Mucosa of descending colon (tissue), 3 donors: ENCODE data around the gene RFPL1. TPM values are rescaled to one million over a fixed set of nuclear protein-coding genes. Genes with fewer than 3 reads are reported as not detected.
"Not testable (repeated sequence)": the region's sequence is repeated elsewhere in the genome, so short reads cannot be mapped to it uniquely, and the experiment has no call there.

Source experiments
- ATAC-seq: fragments of 200-7000 bp; cut with Tn5 transposase; one replicate; pipeline ENCODE4 v1.9.1; 2020; ENCODE audit warnings: mild to moderate bottlenecking, moderate library complexity
- DNase-seq, 3 donors: peaks; one replicate each; pipeline ENCODE4 v3.0.0-alpha.2; 2020
- H3K36me3 ChIP-seq: fragments of 200-600 bp; one replicate; pipeline ENCODE4 v1.8.0; 2021; ENCODE audit warnings: low read depth, mild to moderate bottlenecking
- H3K4me1 ChIP-seq: fragments of 200-600 bp; one replicate; pipeline ENCODE4 v1.8.0; 2021; ENCODE audit warnings: low read depth, mild to moderate bottlenecking
- H3K4me3 ChIP-seq: fragments of 200-600 bp; one replicate; pipeline ENCODE4 v1.8.0; 2021; ENCODE audit warnings: mild to moderate bottlenecking
- H3K9me3 ChIP-seq: fragments of 200-600 bp; one replicate; pipeline ENCODE4 v1.8.0; 2021; ENCODE audit warnings: mild to moderate bottlenecking
- intact Hi-C, 2 donors: fragments of 100-400 bp; cut with DNase I in 1 of 2; cut with micrococcal nuclease in 1 of 2; formaldehyde crosslinking; loops; one replicate each; pipeline versions ENCODE4 v1.11.0 to v1.11.1; 2022; cut with DNase I, micrococcal nuclease
- long read RNA-seq, 2 donors: library from polyadenylated mRNA; unstranded; transcript quantifications; one replicate each; pipeline ENCODE4 v2.0.0, GENCODE V29; 2019 to 2021
- total RNA-seq, 3 donors: library from RNA; stranded (reverse); fragmentation: NEBNext Ultra II Directional in 2 of 3; extraction: Animal tissue kit (Norgen Biotek cat#: 25700) in 2 of 3; gene quantifications; one replicate each; pipeline versions ENCODE4 v1.2.1 to v1.2.4, GENCODE V29; 2021 to 2023
- TF ChIP-seq, protein P1 (sequence below): fragments of 200-600 bp; IDR thresholded peaks from one replicate; pipeline ENCODE4 v1.8.0; 2022; ENCODE audit warnings: antibody characterized with exemption, mild to moderate bottlenecking
- donor health status: DM: no; HTN: no; CAD: no; lungs with moderate emphysema.
- donor health status: DM: no; HTN: no; CAD: no.
- donor health status: DM: no; HTN: yes; CAD: no.

Gene RFPL1
- total RNA-seq = not detected
- long read RNA-seq, donor 1 = 0 reads
- long read RNA-seq, donor 2 = 0 reads

DNA sequence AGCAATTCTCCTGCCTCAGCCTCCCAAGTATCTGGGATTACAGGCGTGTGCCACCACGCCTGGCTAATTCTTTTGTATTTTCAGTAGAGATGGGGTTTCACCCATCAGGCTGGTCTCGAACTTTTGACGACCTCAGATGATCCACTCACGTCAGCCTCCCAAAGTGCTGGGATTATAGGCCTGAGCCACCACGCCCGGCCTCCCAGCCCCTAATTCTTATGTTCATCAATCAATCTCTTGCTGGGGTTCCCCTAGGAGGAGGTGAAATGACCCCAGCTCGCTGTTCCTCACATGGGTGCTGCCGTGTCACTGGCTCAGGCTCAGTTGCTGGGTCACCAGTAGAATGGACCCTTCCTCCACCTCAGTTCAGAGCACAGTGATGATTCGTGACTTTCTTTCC is at the start of gene RFPL1:
TSS of gene RFPL1 (plus strand) at position 301 of the 400 bp plus-strand sequence.
- H3K4me3 ChIP-seq, H3K36me3 ChIP-seq, H3K9me3 ChIP-seq, DNase-seq, ATAC-seq, H3K4me1 ChIP-seq, intact Hi-C loops: not testable (repeated sequence)

DNA sequence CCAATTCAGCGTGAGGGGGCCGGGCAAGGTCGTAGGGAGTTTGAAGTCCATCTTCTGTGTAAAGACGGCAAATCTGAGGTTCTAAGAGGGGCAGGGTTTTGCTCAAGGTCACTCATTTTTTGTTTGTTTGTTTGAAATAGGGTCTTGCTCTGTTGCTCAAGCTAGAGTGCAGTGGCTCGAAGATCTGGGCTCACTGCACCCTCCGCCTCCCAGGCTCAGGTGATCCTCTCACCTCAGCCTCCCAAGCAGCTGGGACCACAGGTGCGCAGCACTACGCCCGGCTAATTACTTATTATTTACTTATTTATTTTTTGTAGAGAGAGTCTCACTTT is 49.7 kb upstream of the RFPL1 start:
- no peak for DNase-seq
- TF ChIP-seq, protein P1, sequence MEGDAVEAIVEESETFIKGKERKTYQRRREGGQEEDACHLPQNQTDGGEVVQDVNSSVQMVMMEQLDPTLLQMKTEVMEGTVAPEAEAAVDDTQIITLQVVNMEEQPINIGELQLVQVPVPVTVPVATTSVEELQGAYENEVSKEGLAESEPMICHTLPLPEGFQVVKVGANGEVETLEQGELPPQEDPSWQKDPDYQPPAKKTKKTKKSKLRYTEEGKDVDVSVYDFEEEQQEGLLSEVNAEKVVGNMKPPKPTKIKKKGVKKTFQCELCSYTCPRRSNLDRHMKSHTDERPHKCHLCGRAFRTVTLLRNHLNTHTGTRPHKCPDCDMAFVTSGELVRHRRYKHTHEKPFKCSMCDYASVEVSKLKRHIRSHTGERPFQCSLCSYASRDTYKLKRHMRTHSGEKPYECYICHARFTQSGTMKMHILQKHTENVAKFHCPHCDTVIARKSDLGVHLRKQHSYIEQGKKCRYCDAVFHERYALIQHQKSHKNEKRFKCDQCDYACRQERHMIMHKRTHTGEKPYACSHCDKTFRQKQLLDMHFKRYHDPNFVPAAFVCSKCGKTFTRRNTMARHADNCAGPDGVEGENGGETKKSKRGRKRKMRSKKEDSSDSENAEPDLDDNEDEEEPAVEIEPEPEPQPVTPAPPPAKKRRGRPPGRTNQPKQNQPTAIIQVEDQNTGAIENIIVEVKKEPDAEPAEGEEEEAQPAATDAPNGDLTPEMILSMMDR = no peak
- peak overlapping the region; percentile 60 for H3K4me3 ChIP-seq
- no peak for ATAC-seq
- intact Hi-C loops = no loop called here
- H3K4me1 ChIP-seq = peaks cover 31% of the 10 kb centered on the region
- no peaks in the 10 kb centered on the region for H3K36me3 ChIP-seq
- no peaks in the 10 kb centered on the region for H3K9me3 ChIP-seq

DNA sequence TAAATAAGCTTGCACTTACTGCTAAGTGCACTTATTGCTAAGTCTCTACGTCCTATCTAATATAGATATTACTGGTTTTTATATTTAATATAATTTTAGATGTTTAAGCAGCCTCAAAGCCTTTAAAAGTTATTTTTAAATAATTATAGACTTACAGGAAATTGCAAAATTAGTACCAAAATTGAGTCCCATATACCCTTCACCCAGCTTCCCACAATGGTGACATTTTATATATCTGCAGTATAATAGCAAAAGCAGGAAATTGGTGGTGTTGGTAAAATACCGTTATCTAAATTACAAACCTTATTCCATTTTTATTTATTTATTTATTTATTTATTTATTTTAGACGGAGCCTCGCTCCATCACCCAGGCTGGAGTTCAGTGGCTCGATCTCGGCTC is 48.1 kb upstream of the RFPL1 start:
- Histone ChIP-seq H3K4me1 (peaks cover 22% of the 10 kb centered on the region), H3K9me3 (no peaks in the 10 kb centered on the region), H3K4me3 (no peak overlapping the region), H3K36me3 (no peaks in the 10 kb centered on the region)
- TF ChIP-seq, protein P1 = no peak
- intact Hi-C loops = loop anchor here in 1 of 2 donors (10.0 kb wide), 1 partner anchor 135 kb away; no protein-coding TSS in a partner anchor
- ATAC-seq = no peak
- no peak for DNase-seq

DNA sequence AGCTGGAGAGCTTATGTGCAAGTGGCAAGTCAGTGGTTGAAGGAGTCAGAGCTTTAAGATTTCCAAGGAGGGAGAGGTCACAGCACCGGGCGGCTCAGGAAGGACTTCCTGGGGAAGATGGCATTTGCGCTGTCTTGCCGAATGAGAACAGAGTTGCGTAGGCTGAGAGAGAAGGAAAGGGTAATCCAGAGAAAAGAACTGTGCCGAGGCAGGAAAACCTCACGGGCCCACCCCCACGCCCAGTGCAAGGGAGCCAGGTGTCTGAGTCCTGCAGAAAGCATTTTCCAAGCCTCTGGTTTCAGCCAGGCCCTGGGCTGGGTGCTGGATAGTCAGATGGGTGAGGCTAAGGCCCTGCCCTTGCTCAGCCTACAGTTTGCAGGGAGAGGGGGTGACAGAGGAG is 46.8 kb upstream of the RFPL1 start:
- no peak for ATAC-seq
- DNase-seq = no peak
- Histone ChIP-seq H3K4me3 (no peak overlapping the region), H3K9me3 (no peaks in the 10 kb centered on the region), H3K36me3 (no peaks in the 10 kb centered on the region), H3K4me1 (peaks cover 11% of the 10 kb centered on the region)
- TF ChIP-seq, protein P1 = no peak
- intact Hi-C loops = loop anchor here in 1 of 2 donors (10.0 kb wide), 1 partner anchor 133 kb away; no protein-coding TSS in a partner anchor

GRCh38 chr22:29393019-29393608 is 45.3 kb upstream of the RFPL1 start:
- ATAC-seq (peak; percentile 27), DNase-seq (no peak)
- Histone ChIP-seq H3K36me3 (no peaks in the 10 kb centered on the region), H3K9me3 (no peaks in the 10 kb centered on the region), H3K4me1 (no peaks in the 10 kb centered on the region), H3K4me3 (no peak overlapping the region)
- TF ChIP-seq, protein P1 = no peak
- intact Hi-C loops = loop anchor here in 1 of 2 donors (10.0 kb wide), 1 partner anchor 132 kb away; no protein-coding TSS in a partner anchor

- intact Hi-C loops = loop anchor here in 1 of 2 donors (10.0 kb wide), 1 partner anchor 130 kb away; no protein-coding TSS in a partner anchor
- TF ChIP-seq, protein P1 = peak; percentile 66
- H3K4me3 ChIP-seq = no peak overlapping the region
- DNase-seq (peak in 2 of 3 donors; percentile 78 to 84), ATAC-seq (peak; percentile 93)
- no peaks in the 10 kb centered on the region for H3K9me3 ChIP-seq
- H3K36me3 ChIP-seq = no peaks in the 10 kb centered on the region
- no peaks in the 10 kb centered on the region for H3K4me1 ChIP-seq
Measured at GRCh38 chr22:29394931-29395581, 43.3 kb upstream of the RFPL1 start.
